RWPE1 (cell line): ENCODE data around the gene ARHGEF25.

ENCODE experiments used
- CTCF ChIA-PET: fragments of 350-600 bp; sonication (Branson Sonifier 250); formaldehyde crosslinking; extraction: SDS; loops from one replicate; lab custom pipeline; 2021; lab: Yijun Ruan, JAX
- POLR2A ChIA-PET: fragments of 400-600 bp; formaldehyde crosslinking; extraction: SDS; loops from one replicate; lab custom pipeline; 2020; ENCODE audit warnings: antibody characterized with exemption; ENCODE audit not compliant: low non-redundant PET; lab: Yijun Ruan, JAX
- DNase-seq: peaks from one replicate; pipeline ENCODE4 v3.0.0; 2012; ENCODE audit warnings: low spot score
- H3K27ac ChIP-seq: fragments of 450-650 bp; 2 replicates; pipeline ENCODE4 v1.5.1; 2017
- TF ChIP-seq, protein P1 (sequence below): fragments of 450-650 bp; conservative IDR thresholded peaks from 2 replicates; pipeline ENCODE4 v1.5.1; 2017; ENCODE audit warnings: low read depth, mild to moderate bottlenecking

The ARHGEF25 gene

DNA sequence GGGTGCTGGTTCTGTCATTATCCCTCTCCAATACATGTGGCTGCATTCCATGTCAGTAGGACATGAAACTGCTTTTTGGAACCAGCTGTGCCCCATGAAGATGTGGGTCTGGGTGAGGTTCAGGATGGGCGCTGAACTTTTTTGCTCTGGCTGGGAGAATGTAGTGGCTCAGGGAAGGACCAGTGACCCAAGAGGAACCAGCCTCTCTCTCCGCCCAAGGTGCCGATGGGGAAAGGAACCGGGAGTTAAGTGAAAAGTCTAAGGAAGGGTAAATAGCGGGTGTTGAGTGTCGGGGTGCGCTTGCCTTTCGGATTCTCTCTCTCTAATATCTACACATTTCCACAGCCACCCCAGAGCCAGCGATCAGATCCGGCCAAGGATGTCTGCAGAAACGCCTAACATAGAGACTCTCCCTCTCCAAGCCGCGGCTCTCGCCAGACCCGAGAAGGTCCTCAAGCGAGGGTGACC, 7.8 kb downstream of the ARHGEF25 start:
- ChIA-PET POLR2A (no interaction called here), CTCF (interaction anchor here (0.6 to 4.8 kb wide), 2 partner anchors 18 to 36 kb away, joined by 3 to 32 read pairs; no protein-coding TSS in a partner anchor)
- TF ChIP-seq, protein P1, sequence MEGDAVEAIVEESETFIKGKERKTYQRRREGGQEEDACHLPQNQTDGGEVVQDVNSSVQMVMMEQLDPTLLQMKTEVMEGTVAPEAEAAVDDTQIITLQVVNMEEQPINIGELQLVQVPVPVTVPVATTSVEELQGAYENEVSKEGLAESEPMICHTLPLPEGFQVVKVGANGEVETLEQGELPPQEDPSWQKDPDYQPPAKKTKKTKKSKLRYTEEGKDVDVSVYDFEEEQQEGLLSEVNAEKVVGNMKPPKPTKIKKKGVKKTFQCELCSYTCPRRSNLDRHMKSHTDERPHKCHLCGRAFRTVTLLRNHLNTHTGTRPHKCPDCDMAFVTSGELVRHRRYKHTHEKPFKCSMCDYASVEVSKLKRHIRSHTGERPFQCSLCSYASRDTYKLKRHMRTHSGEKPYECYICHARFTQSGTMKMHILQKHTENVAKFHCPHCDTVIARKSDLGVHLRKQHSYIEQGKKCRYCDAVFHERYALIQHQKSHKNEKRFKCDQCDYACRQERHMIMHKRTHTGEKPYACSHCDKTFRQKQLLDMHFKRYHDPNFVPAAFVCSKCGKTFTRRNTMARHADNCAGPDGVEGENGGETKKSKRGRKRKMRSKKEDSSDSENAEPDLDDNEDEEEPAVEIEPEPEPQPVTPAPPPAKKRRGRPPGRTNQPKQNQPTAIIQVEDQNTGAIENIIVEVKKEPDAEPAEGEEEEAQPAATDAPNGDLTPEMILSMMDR, result no peak
- DNase-seq, result no peak
- H3K27ac ChIP-seq, result no peak overlapping the region

DNA sequence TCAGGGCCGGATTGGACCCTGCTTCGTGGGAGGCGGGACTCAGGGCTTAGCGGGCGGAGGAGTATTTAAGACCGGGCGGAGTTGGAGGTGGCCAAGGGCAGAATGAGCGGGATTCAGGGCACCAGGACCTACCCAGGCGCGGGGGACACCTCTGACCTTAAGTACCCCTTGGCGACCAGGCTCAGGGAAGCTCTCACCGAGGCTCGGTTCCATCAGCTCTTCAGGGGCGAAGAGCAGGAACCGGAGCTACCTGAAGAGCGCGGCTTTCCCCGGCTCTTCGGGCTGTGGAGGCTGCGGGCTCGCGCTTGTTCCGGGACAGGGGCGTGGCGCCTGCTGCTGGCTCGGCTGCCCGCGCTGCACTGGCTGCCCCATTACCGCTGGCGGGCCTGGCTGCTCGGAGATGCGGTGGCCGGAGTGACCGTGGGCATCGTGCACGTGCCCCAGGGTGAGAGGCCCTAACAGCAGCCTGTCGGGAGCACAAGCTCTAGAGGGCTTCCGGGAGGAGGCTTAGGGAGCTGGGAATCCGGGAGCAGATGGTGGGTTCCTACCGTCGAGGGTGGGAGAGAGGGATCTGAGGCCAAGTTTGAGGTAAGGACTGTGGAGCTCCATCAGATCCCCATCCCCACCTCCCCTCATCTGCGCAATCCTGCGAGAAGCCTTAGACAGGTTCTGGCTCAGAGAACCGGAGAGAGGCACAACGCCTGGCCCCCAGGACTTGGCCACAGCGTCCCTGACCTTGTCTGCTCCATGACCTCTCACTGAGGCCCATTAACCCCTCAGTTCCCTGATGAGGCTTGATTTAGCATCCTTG, 8.4 kb downstream of the ARHGEF25 start:
- CTCF ChIA-PET, result interaction anchor here (0.5 to 4.8 kb wide), 8 partner anchors 14 to 1626 kb away, joined by 3 to 32 read pairs (median 4); partner anchors contain the start of gene B4GALNT1
- H3K27ac ChIP-seq, result no peak overlapping the region
- POLR2A ChIA-PET, result interaction anchor here (0.8 kb wide), 1 partner anchor 9 kb away, joined by 5 read pairs; the partner anchor contains the start of gene ARHGEF25
- DNase-seq, result no peak
- TF ChIP-seq, protein P1, result no peak

DNA sequence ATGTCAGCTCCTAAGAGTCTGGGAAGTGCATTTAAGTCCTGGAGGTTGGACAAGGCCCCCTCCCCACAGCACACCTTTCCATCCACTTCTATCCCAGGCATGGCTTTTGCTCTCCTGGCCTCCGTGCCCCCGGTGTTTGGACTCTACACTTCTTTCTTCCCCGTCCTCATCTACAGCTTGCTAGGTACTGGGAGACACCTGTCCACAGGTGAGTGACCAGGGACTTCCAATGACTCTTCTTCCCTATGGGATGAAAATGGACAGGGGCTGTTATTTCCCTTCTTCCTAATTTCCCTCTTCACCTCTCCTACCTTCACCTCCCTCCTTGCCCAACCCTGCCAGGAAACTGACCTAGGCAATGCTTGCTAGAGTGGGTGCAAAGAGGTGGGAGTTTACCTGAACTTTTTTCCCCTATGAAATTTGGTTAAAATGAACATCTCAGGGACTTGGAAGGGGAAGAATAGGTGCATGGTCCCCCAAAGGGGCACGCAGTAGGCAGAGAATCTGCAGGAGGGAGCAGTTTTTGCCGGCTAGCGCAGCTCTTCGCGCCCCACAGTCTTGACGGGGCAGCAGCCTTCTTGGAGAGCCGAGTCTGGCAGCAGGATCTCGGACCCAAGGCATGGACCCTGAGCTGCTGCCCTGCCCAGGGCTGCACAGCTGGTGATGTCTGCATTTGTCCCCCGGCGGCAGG, 9.2 kb downstream of the ARHGEF25 start:
- H3K27ac ChIP-seq, result no peak overlapping the region
- TF ChIP-seq, protein P1, result no peak
- ChIA-PET CTCF (interaction anchor here (0.6 to 4.8 kb wide), 10 partner anchors 13 to 1016 kb away, joined by 3 to 32 read pairs (median 4); partner anchors contain the start of gene B4GALNT1), POLR2A (interaction anchor here (0.8 kb wide), 1 partner anchor 9 kb away, joined by 5 read pairs; the partner anchor contains the start of gene ARHGEF25)
- no peak for DNase-seq

DNA sequence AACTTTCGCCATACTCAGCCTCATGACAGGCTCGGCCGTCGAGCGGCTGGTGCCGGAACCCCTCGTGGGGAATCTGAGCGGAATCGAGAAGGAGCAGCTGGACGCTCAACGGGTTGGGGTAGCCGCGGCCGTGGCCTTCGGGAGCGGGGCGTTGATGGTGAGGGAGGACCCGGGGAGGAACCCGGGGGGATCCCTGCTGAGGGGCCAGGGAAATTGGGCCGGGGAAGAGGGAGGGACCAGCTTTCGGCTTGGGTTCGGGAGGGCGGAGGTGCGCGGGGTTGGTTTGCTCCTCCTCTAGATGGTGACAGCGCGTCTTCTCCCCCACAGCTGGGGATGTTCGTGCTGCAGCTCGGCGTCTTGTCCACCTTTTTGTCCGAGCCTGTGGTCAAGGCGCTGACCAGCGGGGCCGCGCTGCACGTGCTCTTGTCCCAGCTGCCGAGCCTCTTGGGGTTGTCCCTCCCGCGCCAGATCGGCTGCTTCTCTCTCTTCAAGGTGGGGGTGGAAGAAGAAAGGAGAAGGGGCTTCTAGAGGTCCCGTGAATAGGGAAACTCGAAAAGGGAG, 9.8 kb downstream of the ARHGEF25 start:
- CTCF ChIA-PET, result interaction anchor here (0.6 to 4.8 kb wide), 9 partner anchors 12 to 1016 kb away, joined by 3 to 32 read pairs (median 5); partner anchors contain the start of gene B4GALNT1
- POLR2A ChIA-PET, result no interaction called here
- no peak for DNase-seq
- H3K27ac ChIP-seq, result no peak overlapping the region
- TF ChIP-seq, protein P1, result no peak

DNA sequence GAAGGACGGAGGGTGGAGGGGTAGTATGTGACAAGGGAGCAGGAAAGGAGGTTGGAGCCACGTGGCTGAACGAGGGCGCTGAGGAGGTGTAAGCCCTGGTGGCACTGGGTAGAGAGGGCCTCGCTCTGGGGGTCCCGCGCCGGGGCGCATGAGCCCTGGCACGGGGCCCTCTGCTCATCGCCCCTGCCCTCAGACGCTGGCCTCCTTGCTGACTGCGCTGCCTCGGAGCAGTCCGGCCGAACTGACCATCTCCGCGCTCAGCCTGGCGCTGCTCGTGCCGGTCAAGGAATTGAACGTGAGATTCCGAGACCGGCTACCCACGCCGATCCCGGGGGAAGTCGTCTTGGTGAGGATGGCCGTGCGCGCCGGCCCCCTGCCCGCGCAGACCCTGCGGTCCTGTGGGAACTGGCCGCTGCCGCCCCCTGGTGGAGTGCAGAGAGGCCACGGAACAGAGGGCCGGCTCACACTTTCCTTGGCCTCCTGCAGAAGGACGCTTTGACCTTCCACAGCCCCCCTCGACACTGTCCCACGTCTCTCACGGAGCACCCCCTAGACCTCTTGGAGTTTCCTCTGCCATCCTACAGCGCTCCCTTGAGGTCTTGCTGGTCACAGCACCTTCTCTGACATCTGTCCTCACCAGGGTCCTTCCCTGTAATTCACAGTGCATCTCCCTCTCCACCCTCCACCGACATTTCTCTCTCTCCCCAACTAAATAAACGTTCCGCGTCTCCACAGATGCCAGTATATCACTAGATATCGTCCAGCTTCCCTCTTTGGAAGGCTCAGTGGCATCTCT, 10.5 kb downstream of the ARHGEF25 start:
- DNase-seq, result peak; percentile 61
- POLR2A ChIA-PET, result no interaction called here
- TF ChIP-seq, protein P1, result peak; percentile 93
- H3K27ac ChIP-seq, result no peak overlapping the region
- CTCF ChIA-PET, result interaction anchor here (0.6 to 4.8 kb wide), 12 partner anchors 9 to 1017 kb away, joined by 3 to 32 read pairs (median 6); partner anchors contain the start of genes B4GALNT1 and GLI1
